SH-SY5Y (cell line): ENCODE data around the gene KIF2A.

Experiments
- GATA2 ChIP-seq: IDR thresholded peaks from 2 replicates; pipeline ENCODE4 v1.6.1; 2011; ENCODE audit warnings: mild to moderate bottlenecking, low read depth, low read length
- GATA3 ChIP-seq: IDR thresholded peaks from 2 replicates; pipeline ENCODE4 v1.6.1; 2011; ENCODE audit warnings: low read depth, mild to moderate bottlenecking, low read length, moderate library complexity

- no peak for TF ChIP-seq GATA2
- no peak for TF ChIP-seq GATA3
Observed at GRCh38 chr5:62316176-62316502, 10.1 kb downstream of the KIF2A start.
